Stimulated activated naive CD4-positive, alpha-beta T cell (primary cell): Measurements from ENCODE around the gene MRM2.

Experiments
- DNase-seq, 6 experiments: peaks; one replicate each; lab custom pipeline; 2025; lab: John Stamatoyannopoulos, UW

Gene MRM2

GRCh38 chr7:2266911-2267310 lies 24.9 kb upstream of the MRM2 start:
- DNase-seq = no peak

GRCh38 chr7:2264158-2264557 lies 22.2 kb upstream of the MRM2 start:
- DNase-seq = no peak

- no peak for DNase-seq
Measured at GRCh38 chr7:2263176-2263575, 21.2 kb upstream of the MRM2 start.

- DNase-seq = peak in 4 of 6 experiments; percentile 10 to 46 (median 28)
Measured at GRCh38 chr7:2261611-2262010, 19.6 kb upstream of the MRM2 start.

- DNase-seq = no peak
Measured at GRCh38 chr7:2260820-2261219, 18.8 kb upstream of the MRM2 start.

- no peak for DNase-seq
Measured at GRCh38 chr7:2259480-2259879, 17.5 kb upstream of the MRM2 start.

GRCh38 chr7:2258661-2259365 lies 16.8 kb upstream of the MRM2 start:
- DNase-seq = no peak

GRCh38 chr7:2257651-2258050 lies 15.6 kb upstream of the MRM2 start:
- DNase-seq = no peak

- DNase-seq = no peak
Measured at GRCh38 chr7:2257046-2257551, 15.1 kb upstream of the MRM2 start.

- no peak for DNase-seq
Measured at GRCh38 chr7:2256306-2257045, 14.5 kb upstream of the MRM2 start.

- no peak for DNase-seq
Measured at GRCh38 chr7:2255145-2256139, 13.4 kb upstream of the MRM2 start.

GRCh38 chr7:2254429-2255144 lies 12.6 kb upstream of the MRM2 start:
- DNase-seq = no peak

GRCh38 chr7:2253525-2254244 lies 11.7 kb upstream of the MRM2 start:
- DNase-seq = no peak

- DNase-seq = no peak
Measured at GRCh38 chr7:2253021-2253420, 11.0 kb upstream of the MRM2 start.

- DNase-seq = no peak
Measured at GRCh38 chr7:2251841-2252771, 10.1 kb upstream of the MRM2 start.

- DNase-seq = no peak
Measured at GRCh38 chr7:2251381-2251780, 9.4 kb upstream of the MRM2 start.

- DNase-seq = no peak
Measured at GRCh38 chr7:2249744-2250323, 7.8 kb upstream of the MRM2 start.

GRCh38 chr7:2248984-2249694 lies 7.1 kb upstream of the MRM2 start:
- no peak for DNase-seq
